Activated CD4-positive, alpha-beta memory T cell treated with anti-CD3 and anti-CD28 coated beads for 36 hours (primary cell): ENCODE measurements around the gene CLINT1. TPM values are rescaled to one million over a fixed set of nuclear protein-coding genes. Genes with fewer than 3 reads are reported as not detected.

Experiments
- CTCF ChIA-PET: fragments of 350-600 bp; sonication (Branson Sonifier 250); formaldehyde crosslinking; loops from one replicate; lab custom pipeline; 2021; ENCODE audit warnings: antibody characterized with exemption, inconsistent platforms; lab: Charles Lee
- POLR2A ChIA-PET: fragments of 350-600 bp; sonication (Branson Sonifier 250); formaldehyde crosslinking; loops from one replicate; lab custom pipeline; 2021; ENCODE audit warnings: antibody characterized with exemption; lab: Charles Lee
- DNase-seq: peaks from one replicate; pipeline ENCODE4 v3.0.0-alpha.2; 2020
- H3K27ac Mint-ChIP-seq: one replicate; pipeline ENCODE4 v1.8.0; 2021; ENCODE audit warnings: mixed read lengths
- H3K27me3 Mint-ChIP-seq: one replicate; pipeline ENCODE4 v1.8.0; 2021; ENCODE audit warnings: mixed read lengths
- H3K36me3 Mint-ChIP-seq: one replicate; pipeline ENCODE4 v1.8.0; 2021; ENCODE audit warnings: mixed read lengths
- H3K4me1 Mint-ChIP-seq: one replicate; pipeline ENCODE4 v1.8.0; 2021; ENCODE audit warnings: low read depth, mixed read lengths
- H3K4me3 Mint-ChIP-seq: one replicate; pipeline ENCODE4 v1.8.0; 2021; ENCODE audit warnings: mild to moderate bottlenecking, mixed read lengths
- H3K9me3 Mint-ChIP-seq: one replicate; pipeline ENCODE4 v1.8.0; 2021; ENCODE audit warnings: mixed read lengths
- intact Hi-C: fragments of 100-400 bp; cut with micrococcal nuclease; formaldehyde crosslinking; loops from one replicate; pipeline ENCODE4 v1.15.1; 2023
- total RNA-seq, 2 experiments: library from RNA; stranded (reverse); gene quantifications; one replicate each; pipeline ENCODE4 v1.2.3, GENCODE V29; 2021

Gene CLINT1
- total RNA-seq, 2 experiments from 2014 or later, result 48.7 to 49.4 TPM

GRCh38 chr5:157748760-157749461 lies 110.0 kb downstream of the CLINT1 start:
- no peak overlapping the region for H3K4me3 Mint-ChIP-seq
- peaks cover 55% of the 10 kb centered on the region for H3K4me1 Mint-ChIP-seq
- DNase-seq, result peak; percentile 44
- no peaks in the 10 kb centered on the region for H3K9me3 Mint-ChIP-seq
- intact Hi-C loops, result loop anchor here (2.0 kb wide), 1 partner anchor 110 kb away; the partner anchor contains the start of gene CLINT1
- CTCF ChIA-PET, result interaction anchor here (0.8 to 5.5 kb wide), 9 partner anchors 11 to 201 kb away, joined by 3 to 19 read pairs (median 3); partner anchors contain the start of gene THG1L
- H3K27me3 Mint-ChIP-seq, result no peaks in the 10 kb centered on the region
- H3K27ac Mint-ChIP-seq, result peak overlapping the region; percentile 1
- peaks cover 10% of the 10 kb centered on the region for H3K36me3 Mint-ChIP-seq
- POLR2A ChIA-PET, result interaction anchor here (0.6 to 0.8 kb wide), 2 partner anchors 112 to 209 kb away, joined by 3 to 5 read pairs; no protein-coding TSS in a partner anchor

- Mint-ChIP-seq H3K4me3 (no peak overlapping the region), H3K27me3 (no peaks in the 10 kb centered on the region), H3K27ac (peak overlapping the region; percentile 61), H3K9me3 (no peaks in the 10 kb centered on the region), H3K4me1 (peaks cover 58% of the 10 kb centered on the region), H3K36me3 (peaks cover 8% of the 10 kb centered on the region)
- intact Hi-C loops, result loop anchor here (2.0 kb wide), 1 partner anchor 111 kb away; the partner anchor contains the start of gene CLINT1
- POLR2A ChIA-PET, result interaction anchor here (0.6 to 1.2 kb wide), 3 partner anchors 9 to 113 kb away, joined by 3 to 5 read pairs (median 4); partner anchors contain the start of gene THG1L
- CTCF ChIA-PET, result interaction anchor here (0.8 to 5.5 kb wide), 10 partner anchors 11 to 406 kb away, joined by 3 to 19 read pairs (median 3); partner anchors contain the start of gene THG1L
- peak; percentile 37 for DNase-seq
These were observed 110.9 kb downstream of the CLINT1 start for GRCh38 chr5:157747766-157748700.

GRCh38 chr5:157747173-157747740 lies 111.7 kb downstream of the CLINT1 start:
- intact Hi-C loops, result no loop called here
- CTCF ChIA-PET, result interaction anchor here (1.0 to 5.5 kb wide), 4 partner anchors 15 to 405 kb away, joined by 3 to 19 read pairs (median 3); no protein-coding TSS in a partner anchor
- Mint-ChIP-seq H3K4me1 (peaks cover 63% of the 10 kb centered on the region), H3K9me3 (no peaks in the 10 kb centered on the region), H3K36me3 (peaks cover 4% of the 10 kb centered on the region), H3K4me3 (no peak overlapping the region), H3K27ac (peak overlapping the region; percentile 61), H3K27me3 (no peaks in the 10 kb centered on the region)
- DNase-seq, result no peak
- POLR2A ChIA-PET, result interaction anchor here (1.2 kb wide), 1 partner anchor 16 kb away, joined by 4 read pairs; the partner anchor contains the start of gene THG1L

GRCh38 chr5:157745041-157745456 lies 113.9 kb downstream of the CLINT1 start:
- H3K27ac Mint-ChIP-seq, result no peak overlapping the region
- POLR2A ChIA-PET, result interaction anchor here (1.4 to 1.5 kb wide), 2 partner anchors 14 to 149 kb away, joined by 3 to 5 read pairs; partner anchors contain the start of gene THG1L
- no peaks in the 10 kb centered on the region for H3K9me3 Mint-ChIP-seq
- CTCF ChIA-PET, result interaction anchor here (1.0 to 5.5 kb wide), 4 partner anchors 9 to 313 kb away, joined by 3 to 19 read pairs (median 3); no protein-coding TSS in a partner anchor
- H3K27me3 Mint-ChIP-seq, result no peaks in the 10 kb centered on the region
- intact Hi-C loops, result no loop called here
- peak overlapping the region; percentile 87 for H3K4me3 Mint-ChIP-seq
- H3K4me1 Mint-ChIP-seq, result peaks cover 60% of the 10 kb centered on the region
- DNase-seq, result no peak
- H3K36me3 Mint-ChIP-seq, result peaks cover 5% of the 10 kb centered on the region

GRCh38 chr5:157744051-157745011 lies 114.6 kb downstream of the CLINT1 start:
- H3K27ac Mint-ChIP-seq, result peak overlapping the region; percentile 55
- peaks cover 52% of the 10 kb centered on the region for H3K4me1 Mint-ChIP-seq
- H3K27me3 Mint-ChIP-seq, result no peaks in the 10 kb centered on the region
- DNase-seq, result peak; percentile 44
- H3K9me3 Mint-ChIP-seq, result no peaks in the 10 kb centered on the region
- peaks cover 9% of the 10 kb centered on the region for H3K36me3 Mint-ChIP-seq
- H3K4me3 Mint-ChIP-seq, result peak overlapping the region; percentile 87
- ChIA-PET CTCF (interaction anchor here (0.8 to 4.1 kb wide), 45 partner anchors 9 to 440 kb away, joined by 3 to 57 read pairs (median 6); partner anchors contain the start of genes C5orf52, NIPAL4, SOX30 and THG1L), POLR2A (interaction anchor here (1.4 to 1.5 kb wide), 3 partner anchors 13 to 148 kb away, joined by 3 to 9 read pairs (median 5); partner anchors contain the start of gene THG1L)
- intact Hi-C loops, result loop anchor here (1.0 to 5.0 kb wide), 3 partner anchors 140 to 267 kb away; no protein-coding TSS in a partner anchor

GRCh38 chr5:157743163-157744050 lies 115.5 kb downstream of the CLINT1 start, which contains the start of gene LSM11:
Gene LSM11, plus strand, starts transcription at chr5:157743712. Its CDS starts 39 bp downstream, at chr5:157743751.
- peak; percentile 94 for DNase-seq
- intact Hi-C loops, result loop anchor here (1.0 to 5.0 kb wide), 10 partner anchors 12 to 415 kb away; partner anchors contain the start of gene THG1L
- Mint-ChIP-seq H3K4me1 (peaks cover 43% of the 10 kb centered on the region), H3K27me3 (no peaks in the 10 kb centered on the region), H3K27ac (peak within 1 kb of the TSS; percentile 55), H3K36me3 (peaks cover 13% of the 10 kb centered on the region), H3K9me3 (no peaks in the 10 kb centered on the region), H3K4me3 (peak within 1 kb of the TSS; percentile 87)
- POLR2A ChIA-PET, result interaction anchor here (0.9 to 1.4 kb wide), 3 partner anchors 12 to 353 kb away, joined by 3 to 9 read pairs (median 4); partner anchors contain the start of gene THG1L
- CTCF ChIA-PET, result interaction anchor here (0.6 to 4.1 kb wide), 68 partner anchors 9 to 439 kb away, joined by 3 to 57 read pairs (median 5); partner anchors contain the start of genes C5orf52, NIPAL4, SOX30 and THG1L

- peaks cover 25% of the 10 kb centered on the region for H3K4me1 Mint-ChIP-seq
- CTCF ChIA-PET, result interaction anchor here (1.0 to 4.1 kb wide), 6 partner anchors 19 to 399 kb away, joined by 3 to 57 read pairs (median 6); partner anchors contain the start of gene C5orf52
- POLR2A ChIA-PET, result no interaction called here
- H3K27ac Mint-ChIP-seq, result no peak overlapping the region
- no peaks in the 10 kb centered on the region for H3K27me3 Mint-ChIP-seq
- intact Hi-C loops, result loop anchor here (5.0 kb wide), 2 partner anchors 159 to 264 kb away; no protein-coding TSS in a partner anchor
- no peak overlapping the region for H3K4me3 Mint-ChIP-seq
- no peaks in the 10 kb centered on the region for H3K9me3 Mint-ChIP-seq
- H3K36me3 Mint-ChIP-seq, result peaks cover 24% of the 10 kb centered on the region
- no peak for DNase-seq
These were observed 117.8 kb downstream of the CLINT1 start for GRCh38 chr5:157741131-157741530.

GRCh38 chr5:157740229-157740610 lies 118.7 kb downstream of the CLINT1 start:
- H3K4me3 Mint-ChIP-seq, result no peak overlapping the region
- CTCF ChIA-PET, result interaction anchor here (1.0 to 1.1 kb wide), 2 partner anchors 22 to 71 kb away, joined by 5 to 7 read pairs; no protein-coding TSS in a partner anchor
- no peaks in the 10 kb centered on the region for H3K9me3 Mint-ChIP-seq
- peak; percentile 34 for DNase-seq
- POLR2A ChIA-PET, result no interaction called here
- H3K36me3 Mint-ChIP-seq, result peaks cover 26% of the 10 kb centered on the region
- H3K4me1 Mint-ChIP-seq, result peaks cover 19% of the 10 kb centered on the region
- no peaks in the 10 kb centered on the region for H3K27me3 Mint-ChIP-seq
- peak overlapping the region; percentile 30 for H3K27ac Mint-ChIP-seq
- intact Hi-C loops, result loop anchor here (5.0 kb wide), 2 partner anchors 158 to 263 kb away; no protein-coding TSS in a partner anchor
